ENCODE measurements around the gene STARD3NL.
"Not testable (repeated sequence)": the region's sequence is repeated elsewhere in the genome, so short reads cannot be mapped to it uniquely, and the experiment has no call there.

The STARD3NL gene

GRCh38 chr7:38270405-38270804 lies 92.4 kb downstream of the STARD3NL start:
- DNase-seq = not testable (repeated sequence)

GRCh38 chr7:38273286-38273995 lies 95.4 kb downstream of the STARD3NL start, which contains the start of gene TARP:
TSS of gene TARP (minus strand) at chr7:38273636.
- no peak for DNase-seq

GRCh38 chr7:38274486-38274885 lies 96.4 kb downstream of the STARD3NL start:
- peak; percentile 6 for DNase-seq

GRCh38 chr7:38274927-38275620 lies 97.0 kb downstream of the STARD3NL start:
- no peak for DNase-seq

- no peak for DNase-seq
Observed at GRCh38 chr7:38276096-38276877, 98.2 kb downstream of the STARD3NL start.

- DNase-seq = peak; percentile 7
Observed at GRCh38 chr7:38280000-38280399, 102.0 kb downstream of the STARD3NL start.

Data from EL (cell line).